CD8-positive, alpha-beta memory T cell (primary cell): ENCODE measurements around the gene SSH2. TPM values are rescaled to one million over a fixed set of nuclear protein-coding genes. Genes with fewer than 3 reads are reported as not detected.

ENCODE experiments used
- CTCF ChIA-PET: fragments of 350-600 bp; sonication (Branson Sonifier 250); formaldehyde crosslinking; loops from one replicate; lab custom pipeline; 2021; ENCODE audit warnings: antibody characterized with exemption; lab: Charles Lee
- POLR2A ChIA-PET: fragments of 350-600 bp; sonication (Branson Sonifier 250); formaldehyde crosslinking; loops from one replicate; lab custom pipeline; 2021; ENCODE audit warnings: antibody characterized with exemption; lab: Charles Lee
- DNase-seq, 5 donors: peaks; one replicate each; pipeline versions ENCODE4 v3.0.0 to v3.0.0-alpha.2; 2020 to 2022; ENCODE audit warnings: mixed read lengths in 1 of 5
- H3K27ac ChIP-seq: one replicate; pipeline ENCODE4 v1.7.0; 2013; ENCODE audit warnings: low read depth, mild to moderate bottlenecking, low read length, moderate library complexity
- H3K27me3 ChIP-seq: 2 replicates; pipeline ENCODE4 v1.7.0; 2013; ENCODE audit warnings: low read length, mild to moderate bottlenecking; ENCODE audit not compliant: insufficient read depth, poor library complexity, severe bottlenecking
- H3K36me3 ChIP-seq: 2 replicates; pipeline ENCODE4 v1.7.0; 2013; ENCODE audit warnings: mild to moderate bottlenecking, low read length, moderate library complexity; ENCODE audit not compliant: insufficient read depth
- H3K4me1 ChIP-seq: 2 replicates; pipeline ENCODE4 v1.7.0; 2013; ENCODE audit warnings: mild to moderate bottlenecking, low read length, moderate library complexity; ENCODE audit not compliant: insufficient read depth
- H3K4me3 ChIP-seq: 2 replicates; pipeline ENCODE4 v1.7.0; 2013; ENCODE audit warnings: mild to moderate bottlenecking, low read length
- H3K9me3 ChIP-seq: 2 replicates; pipeline ENCODE4 v1.7.0; 2013; ENCODE audit warnings: mild to moderate bottlenecking, low read length
- H3K27ac Mint-ChIP-seq, 8 donors: one replicate each; pipeline ENCODE4 v1.8.0; 2020 to 2021; ENCODE audit warnings: mixed read lengths in 8 of 8, mild to moderate bottlenecking in 6 of 8, inconsistent platforms in 3 of 8, moderate library complexity in 3 of 8
- H3K27me3 Mint-ChIP-seq, 2 donors: one replicate each; pipeline ENCODE4 v1.8.0; 2020 to 2021; ENCODE audit warnings: mixed read lengths in 2 of 2, mild to moderate bottlenecking in 1 of 2, moderate library complexity in 1 of 2
- H3K36me3 Mint-ChIP-seq, 3 donors: one replicate each; pipeline ENCODE4 v1.8.0; 2020 to 2021; ENCODE audit warnings: mixed read lengths in 3 of 3, inconsistent platforms in 1 of 3, mild to moderate bottlenecking in 1 of 3
- H3K4me1 Mint-ChIP-seq, 3 donors: one replicate each; pipeline ENCODE4 v1.8.0; 2020 to 2021; ENCODE audit warnings: mixed read lengths in 3 of 3, inconsistent platforms in 1 of 3, mild to moderate bottlenecking in 1 of 3
- H3K4me3 Mint-ChIP-seq, 7 donors: one replicate each; pipeline ENCODE4 v1.8.0; 2020 to 2021; ENCODE audit warnings: mixed read lengths in 7 of 7, mild to moderate bottlenecking in 6 of 7, moderate library complexity in 4 of 7, inconsistent platforms in 2 of 7
- H3K9me3 Mint-ChIP-seq, 5 donors: one replicate each; pipeline ENCODE4 v1.8.0; 2020 to 2022; ENCODE audit warnings: mixed read lengths in 5 of 5, mild to moderate bottlenecking in 3 of 5, moderate library complexity in 2 of 5, inconsistent platforms in 1 of 5
- polyA plus RNA-seq: library from polyadenylated mRNA; unstranded; fragments of 300-500 nt; fragmentation: Illumina TruSeq; gene quantifications from one replicate; pipeline ENCODE4 v1.2.3, GENCODE V29; 2021
- total RNA-seq, 2 experiments: library from RNA; stranded (reverse); gene quantifications; one replicate each; pipeline ENCODE4 v1.2.3, GENCODE V29; 2021

SSH2 gene
- total and polyA plus RNA-seq, 3 experiments from 2014 or later: 28.1 to 35.9 (median 32.1) TPM

DNA sequence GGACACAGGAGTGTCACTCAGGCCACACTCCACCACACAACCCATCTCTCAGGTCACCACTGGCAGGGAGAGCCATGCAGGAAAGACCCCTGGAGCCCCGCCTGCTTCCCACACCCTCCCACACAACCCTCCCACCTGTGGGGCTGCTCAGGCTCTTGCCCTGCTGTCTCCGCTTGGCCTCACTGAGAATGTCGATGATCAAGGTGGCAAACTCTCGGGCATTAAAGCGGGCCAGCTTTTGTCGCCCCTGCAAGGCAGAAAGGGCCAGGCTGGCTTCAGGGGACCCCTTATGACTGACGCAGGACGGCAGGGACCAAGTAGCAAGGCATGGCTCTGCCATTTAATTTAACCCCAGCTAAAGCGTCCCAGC, 353.0 kb downstream of the SSH2 start:
- H3K27me3 ChIP-seq: no peaks in the 10 kb centered on the region
- H3K27me3 Mint-ChIP-seq: peaks cover 0 to 2% of the 10 kb centered on the region in 2 donors
- peaks cover 6% of the 10 kb centered on the region for H3K4me1 ChIP-seq
- peaks cover 0 to 71% (median 4%) of the 10 kb centered on the region in 3 donors for H3K36me3 Mint-ChIP-seq
- peak overlapping the region in 1 of 8 donors; percentile 32 for H3K27ac Mint-ChIP-seq
- H3K4me3 Mint-ChIP-seq: no peak overlapping the region
- no peaks in the 10 kb centered on the region for H3K9me3 Mint-ChIP-seq
- POLR2A ChIA-PET: interaction anchor here (0.5 to 1.1 kb wide), 3 partner anchors 14 to 191 kb away, joined by 4 to 6 read pairs (median 4); no protein-coding TSS in a partner anchor
- H3K4me3 ChIP-seq: no peak overlapping the region
- peaks cover 3% of the 10 kb centered on the region for H3K36me3 ChIP-seq
- DNase-seq: no peak
- CTCF ChIA-PET: interaction anchor here (1.2 to 26.2 kb wide), 5 partner anchors 8 to 36 kb away, joined by 3 to 436 read pairs (median 81); partner anchors contain the start of genes ABHD15, ANKRD13B and TP53I13
- H3K9me3 ChIP-seq: no peaks in the 10 kb centered on the region
- peaks cover 5 to 7% (median 6%) of the 10 kb centered on the region in 3 donors for H3K4me1 Mint-ChIP-seq
- H3K27ac ChIP-seq: no peak overlapping the region

DNA sequence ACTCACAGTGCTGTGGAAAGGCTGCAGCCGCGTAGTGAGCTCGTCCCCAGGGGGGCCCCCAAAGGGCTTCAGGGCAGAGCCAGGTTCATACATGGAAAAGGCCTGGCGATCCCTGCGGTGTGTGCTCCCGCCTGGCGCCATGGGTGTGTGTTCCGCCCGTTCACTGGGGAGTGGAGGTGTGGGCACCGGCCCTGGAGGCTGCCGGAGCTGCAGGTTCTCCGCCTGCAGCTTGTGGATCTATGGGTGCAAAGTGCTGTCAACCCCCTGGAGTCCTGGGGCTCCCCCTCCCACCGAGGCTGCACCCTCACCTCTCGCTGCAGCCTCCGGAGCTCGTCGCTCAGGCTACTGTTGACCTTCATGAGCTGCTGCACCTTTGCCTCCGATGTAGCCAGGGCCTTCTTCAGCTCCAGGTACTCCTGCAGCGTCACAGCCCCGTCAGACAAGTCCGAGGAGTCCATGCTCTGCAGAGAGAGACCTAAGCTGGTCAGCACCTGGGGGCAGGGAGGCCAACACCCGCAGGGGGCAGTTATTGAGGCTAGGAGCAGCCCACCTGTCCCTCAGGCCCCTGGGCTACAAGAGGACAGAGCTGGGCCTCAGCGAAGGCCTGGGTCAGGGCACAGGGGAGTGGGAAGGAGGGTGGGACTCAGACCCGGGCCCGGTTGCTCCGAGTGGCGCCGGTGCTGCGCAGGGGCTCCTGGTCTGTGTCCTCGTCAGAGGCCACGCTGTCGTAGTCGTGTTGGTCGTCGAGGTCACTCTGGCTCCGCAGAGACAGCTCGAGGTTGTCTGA, 353.6 kb downstream of the SSH2 start:
- Mint-ChIP-seq H3K27me3 (peaks cover 0 to 2% of the 10 kb centered on the region in 2 donors), H3K9me3 (no peaks in the 10 kb centered on the region), H3K4me3 (no peak overlapping the region), H3K27ac (no peak overlapping the region), H3K4me1 (peaks cover 5 to 12% (median 6%) of the 10 kb centered on the region in 3 donors), H3K36me3 (peaks cover 0 to 69% (median 4%) of the 10 kb centered on the region in 3 donors)
- POLR2A ChIA-PET: interaction anchor here (0.5 to 1.1 kb wide), 3 partner anchors 15 to 191 kb away, joined by 4 to 6 read pairs (median 4); no protein-coding TSS in a partner anchor
- CTCF ChIA-PET: interaction anchor here (1.2 to 26.2 kb wide), 6 partner anchors 8 to 202 kb away, joined by 3 to 436 read pairs (median 42); partner anchors contain the start of genes ABHD15, ANKRD13B and TP53I13
- Histone ChIP-seq H3K4me3 (no peak overlapping the region), H3K9me3 (no peaks in the 10 kb centered on the region), H3K27ac (no peak overlapping the region), H3K4me1 (peaks cover 6% of the 10 kb centered on the region), H3K36me3 (peaks cover 3% of the 10 kb centered on the region), H3K27me3 (no peaks in the 10 kb centered on the region)
- DNase-seq: no peak

Other genes starting within 250 kb of the SSH2 start
- gene EFCAB5, start 11.4 kb upstream of the SSH2 start, total RNA-seq: 1 to 10 TPM in 1 of 2 experiments, under 1 TPM in 1; 0.84 to 1.2 TPM
- gene EFCAB5, start 11.4 kb upstream of the SSH2 start, polyA plus RNA-seq: 0.58 TPM
- 10 to 100 TPM; 26.8 to 27.9 TPM for gene NSRP1, start 186.6 kb upstream of the SSH2 start, total RNA-seq
- gene NSRP1, start 186.6 kb upstream of the SSH2 start, polyA plus RNA-seq: 38.4 TPM